HCT116 (cell line): Measurements from ENCODE around the gene KCNC3. TPM values are rescaled to one million over a fixed set of nuclear protein-coding genes. Genes with fewer than 3 reads are reported as not detected.

Experiments used
- ATAC-seq: fragments of 200-7000 bp; cut with Tn5 transposase; 2 replicates; pipeline ENCODE4 v1.9.1; 2020; ENCODE audit warnings: mild to moderate bottlenecking, moderate library complexity
- BruUV-seq: library from RNA; stranded (reverse); fragments of 400-500 nt; replicated peaks from 2 replicates; lab custom pipeline; 2021; lab: Mats Ljungman, UMichigan
- CTCF ChIA-PET: fragments of 300-600 bp; sonication (Branson Sonifier 250); formaldehyde crosslinking; loops from one replicate; lab custom pipeline; 2021; ENCODE audit warnings: antibody characterized with exemption; lab: Charles Lee
- POLR2A ChIA-PET: fragments of 300-600, 350-600 bp; sonication (Branson Sonifier 250); formaldehyde crosslinking; loops from one replicate; lab custom pipeline; 2021; ENCODE audit warnings: antibody characterized with exemption; lab: Charles Lee
- RAD21 ChIA-PET, 2 experiments: fragments of 300-600 bp; sonication (Branson Sonifier 250); formaldehyde crosslinking; loops; one replicate each; lab custom pipeline; 2023; ENCODE audit warnings: low total read pairs in 2 of 2; ENCODE audit not compliant: uncharacterized antibody in 2 of 2, unreplicated experiment in 2 of 2, low non-redundant PET in 1 of 2; lab: Charles Lee
- DNase-seq: peaks from one replicate; pipeline ENCODE4 v3.0.0-alpha.2; 2010; ENCODE audit warnings: low read depth, low spot score
- H2AFZ ChIP-seq: fragments of 200-600 bp; shearing (Covaris generic), sonication (generic); 2 replicates; pipeline ENCODE4 v1.6.1; 2017; ENCODE audit warnings: low read depth, mixed run types, mixed read lengths, antibody characterized with exemption, low read length; ENCODE audit not compliant: poor library complexity, severe bottlenecking
- H3K27ac ChIP-seq: 2 replicates; pipeline ENCODE4 v1.5.1; 2012; ENCODE audit warnings: low read depth, low read length
- H3K27me3 ChIP-seq: fragments of 200-600 bp; sonication (generic); 2 replicates; pipeline ENCODE4 v1.6.1; 2016; ENCODE audit warnings: mixed run types, low read length, mixed read lengths; ENCODE audit not compliant: insufficient read depth
- H3K36me3 ChIP-seq, 2 experiments: fragments of 200-500 bp in 1 of 2; fragments of 200-600 bp in 1 of 2; sonication (Bioruptor generic) in 1 of 2; sonication (generic) in 1 of 2; 2 replicates each; pipeline versions ENCODE4 v1.5.1 to v1.6.1; 2014 to 2016; ENCODE audit warnings: low read length in 2 of 2, inconsistent platforms in 1 of 2, mixed read lengths in 1 of 2, mixed run types in 1 of 2; ENCODE audit not compliant: insufficient read depth in 2 of 2, control insufficient read depth in 1 of 2
- H3K4me1 ChIP-seq, 2 experiments: fragments of 200-600 bp in 1 of 2; sonication (generic) in 1 of 2; 2 replicates each; pipeline versions ENCODE4 v1.5.1 to v1.6.1; 2012 to 2017; ENCODE audit warnings: low read length in 2 of 2, inconsistent platforms in 1 of 2, mild to moderate bottlenecking in 1 of 2, mixed read lengths in 1 of 2, mixed run types in 1 of 2, moderate library complexity in 1 of 2; ENCODE audit not compliant: insufficient read depth in 2 of 2, control insufficient read depth in 1 of 2
- H3K4me2 ChIP-seq: fragments of 200-600 bp; sonication (generic); 2 replicates; pipeline ENCODE4 v1.6.1; 2017; ENCODE audit warnings: mixed run types, low read length, mixed read lengths
- H3K4me3 ChIP-seq, 2 experiments: fragments of 200-600 bp in 1 of 2; sonication (generic) in 1 of 2; replicated peaks in 1 of 2; 2 replicates each; pipeline ENCODE4 v1.5.1; 2011 to 2016; ENCODE audit warnings: low read length in 2 of 2, control low read depth in 1 of 2, low read depth in 1 of 2, mild to moderate bottlenecking in 1 of 2, mixed read lengths in 1 of 2, mixed run types in 1 of 2
- H3K79me2 ChIP-seq: fragments of 200-600 bp; sonication (generic); 2 replicates; pipeline ENCODE4 v1.6.1; 2017; ENCODE audit warnings: mild to moderate bottlenecking, mixed run types, low read length, moderate library complexity, mixed read lengths; ENCODE audit not compliant: insufficient read depth
- H3K9ac ChIP-seq: fragments of 200-600 bp; sonication (generic); 2 replicates; pipeline ENCODE4 v1.6.1; 2016; ENCODE audit warnings: low read length, mixed read lengths
- H3K9me2 ChIP-seq: fragments of 200-600 bp; sonication (generic), shearing (Covaris generic); 2 replicates; pipeline ENCODE4 v1.6.1; 2017; ENCODE audit warnings: mixed run types, mild to moderate bottlenecking, moderate library complexity; ENCODE audit not compliant: insufficient read depth
- H3K9me3 ChIP-seq, 2 experiments: fragments of 200-500 bp in 1 of 2; fragments of 200-600 bp in 1 of 2; sonication (Bioruptor generic) in 1 of 2; sonication (generic) in 1 of 2; 2 replicates each; pipeline ENCODE4 v1.6.1; 2014 to 2017; ENCODE audit warnings: low read length in 2 of 2, mixed read lengths in 2 of 2, inconsistent platforms in 1 of 2, low read depth in 1 of 2, mild to moderate bottlenecking in 1 of 2, mixed run types in 1 of 2, moderate library complexity in 1 of 2; ENCODE audit not compliant: control insufficient read depth in 1 of 2, insufficient read depth in 1 of 2
- H4K20me1 ChIP-seq: fragments of 200-600 bp; sonication (generic), shearing (Covaris generic); 2 replicates; pipeline ENCODE4 v1.6.1; 2017; ENCODE audit warnings: mixed run types, mild to moderate bottlenecking, moderate library complexity; ENCODE audit not compliant: insufficient read depth
- CEBPB ChIP-seq: IDR thresholded peaks from 2 replicates; pipeline ENCODE4 v1.6.1; 2012; ENCODE audit warnings: low read depth
- EGR1 ChIP-seq: IDR thresholded peaks from 2 replicates; pipeline ENCODE4 v1.6.1; 2012; ENCODE audit warnings: low read depth
- EZH2 ChIP-seq: fragments of 200-600 bp; sonication (generic); IDR thresholded peaks from 2 replicates; pipeline ENCODE4 v1.6.1; 2017; ENCODE audit warnings: antibody characterized with exemption, mixed run types
- FOSL1 ChIP-seq: IDR thresholded peaks from 2 replicates; pipeline ENCODE4 v1.6.1; 2012; ENCODE audit warnings: low read depth
- POLR2A ChIP-seq: IDR thresholded peaks from 2 replicates; pipeline ENCODE4 v1.7.0; 2011; ENCODE audit warnings: borderline replicate concordance; ENCODE audit not compliant: insufficient read depth, insufficient read length; ENCODE audit errors: extremely low read depth
- POLR2AphosphoS5 ChIP-seq: IDR thresholded peaks from 2 replicates; pipeline ENCODE4 v1.6.1; 2011; ENCODE audit warnings: mild to moderate bottlenecking, low read depth, low read length, moderate library complexity
- SIN3A ChIP-seq: IDR thresholded peaks from 2 replicates; pipeline ENCODE4 v1.6.1; 2012; ENCODE audit warnings: low read depth
- TCF7L2 ChIP-seq: IDR thresholded peaks from 2 replicates; pipeline ENCODE4 v1.7.0; 2011; ENCODE audit warnings: borderline replicate concordance, inconsistent platforms; ENCODE audit not compliant: insufficient read depth, insufficient read length; ENCODE audit errors: extremely low read depth
- intact Hi-C: fragments of 100-400 bp; cut with micrococcal nuclease; formaldehyde crosslinking; loops from 2 replicates; pipeline ENCODE4 v1.10.0; 2022
- total RNA-seq: library from RNA; stranded (reverse); gene quantifications from one replicate; pipeline ENCODE4 v1.2.1, GENCODE V29; 2021; ENCODE audit not compliant: unreplicated experiment

The KCNC3 gene
- total RNA-seq, 1 experiment from 2014 or later = 6.9 TPM

DNA sequence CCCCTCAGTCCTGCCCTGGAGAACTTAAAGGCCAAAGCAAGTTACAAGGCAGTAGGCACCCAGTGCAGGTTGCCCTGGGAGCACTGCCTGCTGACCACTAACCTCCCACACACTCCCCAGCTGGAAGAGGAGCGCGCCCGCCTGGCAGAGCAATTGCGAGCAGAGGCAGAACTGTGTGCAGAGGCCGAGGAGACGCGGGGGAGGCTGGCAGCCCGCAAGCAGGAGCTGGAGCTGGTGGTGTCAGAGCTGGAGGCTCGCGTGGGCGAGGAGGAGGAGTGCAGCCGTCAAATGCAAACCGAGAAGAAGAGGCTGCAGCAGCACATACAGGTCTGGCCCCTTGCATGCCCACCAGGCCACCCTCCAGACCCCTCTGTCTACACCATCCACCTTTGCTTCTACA, 61.1 kb downstream of the KCNC3 start:
- Histone ChIP-seq H3K79me2 (no peaks in the 10 kb centered on the region), H3K4me1 (peaks cover 0 to 9% of the 10 kb centered on the region in 2 experiments; a peak in 2 of 4 replicates), H3K4me2 (no peak overlapping the region), H3K4me3 (no peak overlapping the region), H3K27ac (no peak overlapping the region), H3K27me3 (no peaks in the 10 kb centered on the region), H2AFZ (no peak overlapping the region), H3K9ac (no peak overlapping the region), H3K36me3 (peaks cover 8% of the 10 kb centered on the region in 2 experiments; a peak in 3 of 4 replicates), H4K20me1 (no peaks in the 10 kb centered on the region), H3K9me3 (no peaks in the 10 kb centered on the region), H3K9me2 (no peaks in the 10 kb centered on the region)
- no peak for ATAC-seq
- RAD21 ChIA-PET = no interaction called here
- no peak for DNase-seq
- CTCF ChIA-PET = no interaction called here
- intact Hi-C loops = no loop called here
- POLR2A ChIA-PET = no interaction called here
- no TSS peak for BruUV-seq
- TF ChIP-seq SIN3A = no peak
- TF ChIP-seq CEBPB = no peak
- TF ChIP-seq TCF7L2 = no peak
- TF ChIP-seq FOSL1 = no peak
- TF ChIP-seq EZH2 = no peak
- no peak for TF ChIP-seq EGR1

DNA sequence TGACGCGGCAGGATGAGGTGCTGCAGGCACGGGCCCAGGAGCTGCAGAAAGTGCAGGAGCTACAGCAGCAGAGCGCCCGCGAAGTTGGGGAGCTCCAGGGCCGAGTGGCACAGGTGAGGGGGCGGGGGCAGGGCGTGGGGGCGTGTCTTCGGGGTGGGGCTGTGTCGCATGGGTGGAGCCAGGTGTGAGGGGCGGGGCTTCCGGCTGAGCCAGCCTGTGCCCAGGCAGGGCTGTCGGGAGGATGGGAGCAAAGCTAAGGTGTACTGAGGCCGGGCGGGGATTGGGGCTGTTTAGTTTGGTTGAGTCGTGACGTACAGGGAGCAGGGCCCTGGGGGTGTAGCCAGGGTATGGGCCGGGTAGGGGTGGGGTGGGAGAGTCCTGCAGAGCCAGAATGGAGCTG, 62.3 kb downstream of the KCNC3 start:
- intact Hi-C loops = no loop called here
- Histone ChIP-seq H3K4me3 (no peak overlapping the region), H3K9me3 (no peaks in the 10 kb centered on the region), H3K36me3 (peaks cover 5 to 8% of the 10 kb centered on the region in 2 experiments; a peak in 3 of 4 replicates), H3K27me3 (no peaks in the 10 kb centered on the region), H2AFZ (no peak overlapping the region), H3K79me2 (no peaks in the 10 kb centered on the region), H3K9me2 (no peaks in the 10 kb centered on the region), H4K20me1 (no peaks in the 10 kb centered on the region), H3K27ac (no peak overlapping the region), H3K4me1 (peaks cover 0 to 9% of the 10 kb centered on the region in 2 experiments; a peak in 2 of 4 replicates), H3K9ac (no peak overlapping the region), H3K4me2 (peak overlapping the region; percentile 45)
- POLR2A ChIA-PET = interaction anchor here (0.7 to 0.8 kb wide), 2 partner anchors 62 kb away, joined by 3 to 6 read pairs; partner anchors contain the start of gene KCNC3
- ATAC-seq (peak; percentile 100), DNase-seq (peak; percentile 47)
- RAD21 ChIA-PET = no interaction called here
- BruUV-seq = no TSS peak
- 0 out of 2 replicates have a peak, but pooled peaks have one; percentile 28 for TF ChIP-seq POLR2AphosphoS5
- TF ChIP-seq POLR2A = no peak
- CTCF ChIA-PET = interaction anchor here (1.2 to 1.3 kb wide), 3 partner anchors 8 to 15 kb away, joined by 4 to 10 read pairs (median 6); no protein-coding TSS in a partner anchor
